CD4-positive, alpha-beta T cell treated with Interleukin-6 for 4 hours (primary cell): Measurements from ENCODE around the gene ZNF543.
"Not testable (repeated sequence)": the region's sequence is repeated elsewhere in the genome, so short reads cannot be mapped to it uniquely, and the experiment has no call there.

Source experiments
- DNase-seq: peaks from one replicate; pipeline ENCODE4 v3.0.0-alpha.2; 2020; ENCODE audit warnings: mixed read lengths

Gene ZNF543

GRCh38 chr19:57321751-57322150 lies 1.5 kb downstream of the ZNF543 start:
- DNase-seq = no peak

- no peak for DNase-seq
Observed at GRCh38 chr19:57324992-57325391, 4.7 kb downstream of the ZNF543 start.

- DNase-seq = no peak
Observed at GRCh38 chr19:57327993-57328392, 7.7 kb downstream of the ZNF543 start.

- no peak for DNase-seq
Observed at GRCh38 chr19:57334191-57334590, 13.9 kb downstream of the ZNF543 start.

- no peak for DNase-seq
Observed at GRCh38 chr19:57338877-57339276, 18.6 kb downstream of the ZNF543 start.

GRCh38 chr19:57342582-57342981 lies 22.3 kb downstream of the ZNF543 start:
- no peak for DNase-seq

GRCh38 chr19:57348136-57348535 lies 27.9 kb downstream of the ZNF543 start:
- DNase-seq = no peak

- DNase-seq = peak; percentile 84
Observed at GRCh38 chr19:57350877-57351805, 30.9 kb downstream of the ZNF543 start, which contains the start of gene ZNF304. TSS of gene ZNF304 (plus strand) at chr19:57351271. CDS start at chr19:57351665, 394 bp downstream.

GRCh38 chr19:57351867-57352266 lies 31.6 kb downstream of the ZNF543 start:
- no peak for DNase-seq

- DNase-seq = no peak
Observed at GRCh38 chr19:57355916-57356315, 35.6 kb downstream of the ZNF543 start.

GRCh38 chr19:57357406-57357805 lies 37.1 kb downstream of the ZNF543 start:
- no peak for DNase-seq

- DNase-seq = no peak
Observed at GRCh38 chr19:57359300-57359699, 39.0 kb downstream of the ZNF543 start.

- DNase-seq = no peak
Observed at GRCh38 chr19:57362419-57362818, 42.1 kb downstream of the ZNF543 start.

- peak; percentile 98 for DNase-seq
Observed at GRCh38 chr19:57362997-57363687, 42.9 kb downstream of the ZNF543 start, which contains the start of the genes TRAPPC2B and ZNF547. TSS of gene TRAPPC2B (plus strand) at chr19:57363551. CDS start at chr19:57364834, 1,283 bp downstream. TSS of gene ZNF547 (plus strand) at chr19:57363551. CDS start at chr19:57368556, 5,005 bp downstream.

GRCh38 chr19:57363688-57364181 lies 43.5 kb downstream of the ZNF543 start:
- DNase-seq = no peak

GRCh38 chr19:57366776-57367175 lies 46.5 kb downstream of the ZNF543 start:
- no peak for DNase-seq

GRCh38 chr19:57374179-57374578 lies 53.9 kb downstream of the ZNF543 start:
- DNase-seq = no peak

- DNase-seq = not testable (repeated sequence)
Observed at GRCh38 chr19:57374647-57375046, 54.4 kb downstream of the ZNF543 start.

GRCh38 chr19:57376151-57376550 lies 55.9 kb downstream of the ZNF543 start:
- no peak for DNase-seq

GRCh38 chr19:57377498-57378146 lies 57.4 kb downstream of the ZNF543 start:
- DNase-seq = no peak
